Ascending aorta (tissue), 2 donors: Measurements from ENCODE around the gene LRPAP1. TPM values are rescaled to one million over a fixed set of nuclear protein-coding genes. Genes with fewer than 3 reads are reported as not detected.
"Not testable (repeated sequence)": the region's sequence is repeated elsewhere in the genome, so short reads cannot be mapped to it uniquely, and the experiment has no call there.

Source experiments
- DNase-seq, 2 donors: peaks; one replicate each; pipeline ENCODE4 v3.0.0-alpha.2; 2019; ENCODE audit warnings: low spot score in 2 of 2
- H3K27ac ChIP-seq, 2 donors: fragments of 200-600 bp; sonication (generic); one replicate each; pipeline ENCODE4 v1.5.1; 2016 to 2017; ENCODE audit warnings: mild to moderate bottlenecking in 1 of 2
- H3K27me3 ChIP-seq: fragments of 200-600 bp; sonication (generic); one replicate; pipeline ENCODE4 v1.5.1; 2017
- H3K36me3 ChIP-seq, 2 donors: fragments of 200-600 bp; sonication (generic); one replicate each; pipeline ENCODE4 v1.5.1; 2016
- H3K4me1 ChIP-seq, 2 donors: fragments of 200-600 bp; sonication (generic); one replicate each; pipeline ENCODE4 v1.5.1; 2016 to 2017; ENCODE audit warnings: mild to moderate bottlenecking in 1 of 2
- H3K4me3 ChIP-seq, 2 donors: fragments of 200-600 bp; sonication (generic); one replicate each; pipeline ENCODE4 v1.5.1; 2016 to 2017; ENCODE audit warnings: mild to moderate bottlenecking in 1 of 2
- H3K9me3 ChIP-seq, 2 donors: fragments of 200-600 bp; sonication (generic); one replicate each; pipeline ENCODE4 v1.5.1; 2016
- CTCF ChIP-seq, 3 experiments: fragments of 200-600 bp in 2 of 3; fragments of 450-650 bp in 1 of 3; sonication (generic) in 2 of 3; IDR thresholded peaks; one replicate each; pipeline ENCODE4 v1.5.1; 2016 to 2019; ENCODE audit warnings: antibody characterized with exemption in 3 of 3, mild to moderate bottlenecking in 1 of 3, moderate library complexity in 1 of 3
- intact Hi-C: fragments of 100-400 bp; cut with DNase I; formaldehyde crosslinking; loops from one replicate; pipeline ENCODE4 v1.15.1; 2023
- total RNA-seq: library from RNA; depleted of rRNA; stranded (reverse); fragments of >200 nt; gene quantifications from one replicate; pipeline ENCODE4 v1.1.0, GENCODE V29; 2016

LRPAP1 gene
- total RNA-seq, 1 donor from 2014 or later, result 172 TPM

GRCh38 chr4:3563403-3563802 is 31.2 kb upstream of the LRPAP1 start:
- Histone ChIP-seq H3K4me3 (no peak overlapping the region), H3K4me1 (no peaks in the 10 kb centered on the region), H3K9me3 (no peaks in the 10 kb centered on the region), H3K27me3 (no peaks in the 10 kb centered on the region), H3K36me3 (no peaks in the 10 kb centered on the region), H3K27ac (no peak overlapping the region)
- DNase-seq, result no peak
- intact Hi-C loops, result loop anchor here (10.0 kb wide), 1 partner anchor 201 kb away; the partner anchor contains the start of gene ADRA2C
- no peak for TF ChIP-seq CTCF (IDR thresholded peaks at IDR 0.05)

- not testable (repeated sequence) for H3K9me3 ChIP-seq, H3K27me3 ChIP-seq, H3K27ac ChIP-seq, H3K4me3 ChIP-seq, H3K36me3 ChIP-seq, DNase-seq, H3K4me1 ChIP-seq
- intact Hi-C loops, result loop anchor here (10.0 kb wide), 1 partner anchor 203 kb away; the partner anchor contains the start of gene ADRA2C
These were observed 29.9 kb upstream of the LRPAP1 start for GRCh38 chr4:3562127-3562526.

DNA sequence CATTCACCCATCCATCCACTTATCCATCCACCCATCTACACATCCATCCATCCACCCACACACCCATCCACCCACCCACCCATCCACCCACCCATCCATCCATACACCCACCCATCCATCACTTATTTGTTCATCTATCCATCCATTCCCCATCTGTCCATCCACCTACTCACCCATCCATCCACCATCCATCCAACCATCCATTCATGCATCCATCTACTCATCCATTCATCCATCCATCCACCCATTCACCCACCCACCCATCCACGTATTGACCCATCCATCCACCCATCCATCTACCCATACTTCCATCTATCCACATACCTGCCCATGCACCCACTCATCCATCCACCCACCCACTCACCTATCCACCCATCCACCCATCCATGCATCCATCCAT is 28.2 kb upstream of the LRPAP1 start:
- not testable (repeated sequence) for H3K27me3 ChIP-seq, H3K9me3 ChIP-seq, H3K27ac ChIP-seq, H3K36me3 ChIP-seq, DNase-seq, H3K4me1 ChIP-seq, H3K4me3 ChIP-seq
- intact Hi-C loops, result loop anchor here (10.0 kb wide), 1 partner anchor 204 kb away; the partner anchor contains the start of gene ADRA2C

- not testable (repeated sequence) for H3K27ac ChIP-seq, H3K27me3 ChIP-seq, H3K9me3 ChIP-seq, H3K4me3 ChIP-seq, DNase-seq, H3K4me1 ChIP-seq, H3K36me3 ChIP-seq
- intact Hi-C loops, result loop anchor here (10.0 kb wide), 1 partner anchor 205 kb away; the partner anchor contains the start of gene ADRA2C
These were observed 27.4 kb upstream of the LRPAP1 start for GRCh38 chr4:3559381-3560290.

DNA sequence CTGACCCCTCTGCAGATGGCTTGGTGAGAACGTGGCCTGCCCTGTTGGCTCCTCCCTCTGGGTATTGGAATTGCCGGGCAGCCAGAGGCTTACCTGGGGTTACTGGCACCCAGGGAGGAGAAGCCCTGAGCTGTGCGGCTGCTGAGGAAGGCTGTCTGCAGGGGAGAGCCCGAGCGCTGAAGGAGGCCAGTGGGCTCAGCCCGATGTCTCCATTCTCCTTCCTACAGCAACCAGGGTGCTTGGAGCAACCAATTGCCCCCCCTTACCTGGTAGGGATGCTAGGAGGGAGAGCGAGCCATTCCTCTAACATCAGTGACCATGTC is 26.3 kb upstream of the LRPAP1 start:
- H3K27ac ChIP-seq, DNase-seq, intact Hi-C loops, H3K36me3 ChIP-seq, H3K4me1 ChIP-seq, H3K4me3 ChIP-seq, H3K9me3 ChIP-seq, H3K27me3 ChIP-seq: not testable (repeated sequence)

DNA sequence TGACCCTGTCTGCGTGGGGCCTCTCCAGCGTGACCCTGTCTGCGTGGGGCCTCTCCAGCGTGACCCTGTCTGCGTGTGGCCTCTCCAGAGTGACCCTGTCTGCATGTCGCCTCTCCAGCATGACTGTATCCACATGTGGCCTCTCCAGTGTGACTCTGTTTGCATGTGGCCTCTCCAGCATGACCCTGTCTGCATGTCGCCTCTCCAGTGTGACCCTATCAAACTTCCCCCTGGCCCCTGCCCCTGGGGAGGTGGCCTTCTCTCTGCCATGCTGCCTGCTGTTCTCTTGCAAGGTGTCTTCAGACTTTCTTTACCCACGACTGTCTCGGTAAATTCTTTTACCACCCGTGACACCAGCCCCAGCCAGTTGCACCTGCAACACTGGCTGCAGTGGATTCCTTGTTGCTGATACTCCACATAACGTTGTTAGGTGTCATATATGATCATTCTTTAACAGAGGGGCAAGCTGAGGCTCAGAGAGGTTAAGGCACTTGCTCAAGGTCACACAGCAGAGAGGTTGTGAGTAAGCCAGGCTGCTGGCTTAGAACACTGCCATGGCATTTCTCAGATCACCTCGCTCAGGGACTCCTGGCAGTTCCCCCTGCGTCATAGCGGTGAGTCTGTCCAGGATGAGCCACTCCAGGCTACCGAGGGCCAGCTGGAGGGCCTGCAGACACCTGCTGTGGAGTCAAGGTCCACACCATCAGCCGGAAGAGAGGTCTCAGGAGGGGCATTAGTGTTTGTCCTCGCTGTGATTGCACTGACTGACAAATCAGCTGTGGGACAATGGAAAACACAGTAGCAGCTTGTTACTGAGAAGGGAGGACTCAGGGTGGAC is 25.7 kb upstream of the LRPAP1 start:
- H3K4me3 ChIP-seq, H3K36me3 ChIP-seq, H3K9me3 ChIP-seq, H3K4me1 ChIP-seq, H3K27me3 ChIP-seq, intact Hi-C loops, H3K27ac ChIP-seq, DNase-seq: not testable (repeated sequence)

DNA sequence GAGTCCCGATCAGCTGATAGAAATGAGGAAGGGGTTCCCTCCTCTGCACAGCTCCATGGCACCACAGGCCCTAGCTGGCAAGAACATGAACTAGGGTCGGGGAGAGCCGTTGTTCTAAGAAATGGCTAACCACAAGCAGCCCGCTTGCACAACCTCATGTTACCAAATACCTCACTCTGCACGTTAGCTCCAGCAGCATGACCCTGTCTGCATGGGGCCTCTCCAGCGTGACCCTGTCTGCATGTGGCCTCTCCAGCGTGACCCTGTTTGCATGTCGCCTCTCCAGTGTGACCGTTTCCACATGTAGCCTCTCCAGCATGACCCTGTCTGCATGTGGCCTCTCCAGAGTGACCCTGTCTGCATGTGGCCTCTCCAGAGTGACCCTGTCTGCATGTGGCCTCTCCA is 24.9 kb upstream of the LRPAP1 start:
- H3K27ac ChIP-seq, H3K27me3 ChIP-seq, H3K4me3 ChIP-seq, H3K9me3 ChIP-seq, H3K36me3 ChIP-seq, intact Hi-C loops, H3K4me1 ChIP-seq: not testable (repeated sequence)
- DNase-seq, result peak; percentile 24 to 73

DNA sequence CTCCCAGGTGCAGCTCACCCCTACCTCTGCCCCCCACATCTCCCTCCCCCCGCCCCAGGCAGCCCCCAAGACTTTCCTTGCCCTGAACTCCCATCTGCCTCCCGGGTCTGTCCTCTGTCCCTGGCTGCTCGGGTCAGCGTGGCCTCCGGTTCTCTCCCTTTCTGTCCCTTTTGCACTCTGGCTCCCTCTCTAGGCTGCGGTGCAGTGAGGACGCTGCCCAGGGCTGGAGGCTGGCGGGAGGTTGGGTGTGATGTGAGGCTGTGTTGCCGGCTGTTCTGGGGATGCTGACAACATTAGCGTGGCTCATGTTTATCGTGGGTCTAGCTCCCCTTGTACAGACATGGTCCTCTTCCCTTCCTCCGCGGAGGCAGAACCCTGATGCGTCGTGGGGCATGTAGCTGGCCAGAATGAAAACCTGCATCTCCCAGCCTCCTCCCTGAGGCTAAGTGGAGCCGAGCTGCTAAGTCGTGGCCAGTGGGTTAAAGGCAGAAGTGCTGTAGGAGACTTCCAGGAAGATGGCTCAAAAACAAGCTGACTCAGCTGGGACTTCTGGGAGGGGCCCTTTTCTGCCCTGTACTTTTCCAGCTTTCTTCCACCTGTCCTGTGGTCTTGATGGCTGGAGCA is 24.1 kb upstream of the LRPAP1 start:
- H3K36me3 ChIP-seq, H3K4me1 ChIP-seq, H3K27me3 ChIP-seq, intact Hi-C loops, H3K4me3 ChIP-seq, H3K9me3 ChIP-seq, H3K27ac ChIP-seq, DNase-seq: not testable (repeated sequence)

DNA sequence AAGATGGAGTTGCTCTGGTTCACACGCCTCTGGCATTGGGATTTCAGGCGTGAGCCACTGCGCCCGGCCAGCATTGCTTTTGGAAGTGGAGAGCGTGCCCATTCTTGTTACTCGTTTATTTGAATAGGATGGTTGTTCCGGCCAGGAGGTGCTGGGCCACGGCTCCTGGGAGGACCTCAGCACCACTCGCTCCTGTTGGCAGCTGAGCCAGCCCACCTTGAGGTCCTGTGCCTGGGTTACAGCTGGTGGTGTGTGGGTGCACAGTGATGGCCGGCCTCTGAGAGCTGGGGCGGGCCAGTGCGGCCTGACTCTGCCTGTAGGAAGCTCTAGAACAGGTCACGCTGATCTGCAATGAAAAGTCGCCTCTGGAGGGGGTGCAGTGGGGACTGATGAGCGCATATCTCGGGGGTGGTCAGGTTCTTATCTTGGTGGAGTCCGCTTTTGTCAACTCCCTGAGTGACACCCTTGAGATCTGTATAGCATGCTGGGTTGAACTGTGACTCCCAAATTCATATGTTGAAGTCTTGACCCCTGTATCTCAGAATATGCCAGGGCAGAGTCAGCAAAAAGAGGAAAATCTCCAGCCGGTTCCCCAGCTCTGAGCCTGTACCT is 23.3 kb upstream of the LRPAP1 start:
- H3K4me3 ChIP-seq, H3K36me3 ChIP-seq, DNase-seq, H3K27me3 ChIP-seq, H3K4me1 ChIP-seq, intact Hi-C loops, H3K27ac ChIP-seq, H3K9me3 ChIP-seq: not testable (repeated sequence)

DNA sequence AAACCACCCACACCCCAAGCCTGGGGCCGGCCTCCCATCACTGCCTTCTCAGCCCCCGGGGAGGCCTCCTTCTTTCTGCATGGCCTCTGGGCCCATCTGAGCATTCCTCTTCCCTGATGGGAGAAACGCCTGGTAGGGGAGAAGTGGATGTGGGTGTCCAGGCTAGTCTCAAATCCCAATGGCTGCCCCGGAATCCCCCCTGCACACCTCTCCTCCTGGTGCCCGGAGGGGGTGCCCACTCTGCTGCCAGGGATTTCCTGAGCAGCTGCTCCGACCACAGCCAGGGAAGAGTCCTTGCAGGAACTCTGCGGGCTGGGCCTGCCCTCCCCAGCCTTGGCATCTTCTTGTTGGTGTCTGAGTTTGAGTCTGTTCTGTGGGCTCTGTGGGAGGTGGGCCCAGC is 19.1 kb upstream of the LRPAP1 start:
- intact Hi-C loops, H3K27ac ChIP-seq, H3K4me1 ChIP-seq, H3K9me3 ChIP-seq, H3K4me3 ChIP-seq, H3K36me3 ChIP-seq, H3K27me3 ChIP-seq, DNase-seq: not testable (repeated sequence)

- H3K36me3 ChIP-seq, H3K9me3 ChIP-seq, H3K4me1 ChIP-seq, H3K4me3 ChIP-seq, intact Hi-C loops, DNase-seq, H3K27ac ChIP-seq, H3K27me3 ChIP-seq: not testable (repeated sequence)
These were observed 18.6 kb upstream of the LRPAP1 start for GRCh38 chr4:3550792-3551325.

DNA sequence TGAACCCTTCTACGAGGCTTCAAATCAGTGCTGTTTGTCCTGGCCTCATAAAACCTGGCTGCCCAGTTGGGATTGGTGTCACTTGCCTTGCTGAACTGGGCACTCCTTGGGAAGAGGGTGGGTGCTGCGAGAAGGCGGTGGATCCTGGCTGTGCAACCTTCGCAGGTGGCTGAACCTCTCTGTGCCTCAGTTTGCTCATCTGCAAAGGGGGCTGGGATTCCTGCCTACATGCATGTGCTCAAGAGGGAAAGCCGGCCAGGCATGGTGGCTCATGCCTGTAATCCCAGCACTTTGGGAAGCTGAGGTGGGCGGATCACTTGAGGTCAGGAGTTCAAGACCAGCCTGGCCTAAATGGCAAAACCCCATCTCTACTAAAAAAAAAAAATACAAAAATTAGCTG is 17.8 kb upstream of the LRPAP1 start:
- H3K36me3 ChIP-seq, H3K27ac ChIP-seq, H3K4me1 ChIP-seq, H3K9me3 ChIP-seq, DNase-seq, intact Hi-C loops, H3K4me3 ChIP-seq, H3K27me3 ChIP-seq: not testable (repeated sequence)
